Embryonic facial prominence (tissue), 1 donor: ENCODE results near the gene STK24.

Source experiments
- DNase-seq: peaks from one replicate; pipeline ENCODE4 v3.0.0-alpha.2; 2016; ENCODE audit errors: extremely low spot score

STK24 gene

GRCh38 chr13:98490195-98490836, 86.6 kb downstream of the STK24 start:
- DNase-seq, result no peak

GRCh38 chr13:98489446-98490194, 87.3 kb downstream of the STK24 start:
- no peak for DNase-seq

- no peak for DNase-seq
These were observed 88.2 kb downstream of the STK24 start for GRCh38 chr13:98488736-98489135.

- no peak for DNase-seq
These were observed 89.4 kb downstream of the STK24 start for GRCh38 chr13:98487522-98487921.

GRCh38 chr13:98487016-98487415, 89.9 kb downstream of the STK24 start:
- DNase-seq, result no peak

- DNase-seq, result no peak
These were observed 90.5 kb downstream of the STK24 start for GRCh38 chr13:98486412-98486811.

GRCh38 chr13:98485561-98485960, 91.3 kb downstream of the STK24 start:
- no peak for DNase-seq

GRCh38 chr13:98484289-98485219, 92.4 kb downstream of the STK24 start:
- peak; percentile 37 for DNase-seq

GRCh38 chr13:98483601-98484288, 93.2 kb downstream of the STK24 start:
- no peak for DNase-seq

GRCh38 chr13:98482476-98483444, 94.1 kb downstream of the STK24 start:
- no peak for DNase-seq

- DNase-seq, result no peak
These were observed 95.7 kb downstream of the STK24 start for GRCh38 chr13:98480915-98481877.

- no peak for DNase-seq
These were observed 97.4 kb downstream of the STK24 start for GRCh38 chr13:98479496-98480003.

GRCh38 chr13:98478189-98479129, 98.4 kb downstream of the STK24 start:
- no peak for DNase-seq

GRCh38 chr13:98476538-98476966, 100.4 kb downstream of the STK24 start:
- DNase-seq, result no peak

- DNase-seq, result no peak
These were observed 100.8 kb downstream of the STK24 start for GRCh38 chr13:98476106-98476505.

- DNase-seq, result no peak
These were observed 101.4 kb downstream of the STK24 start for GRCh38 chr13:98475522-98475921.

GRCh38 chr13:98474761-98475160, 102.1 kb downstream of the STK24 start:
- no peak for DNase-seq

- DNase-seq, result no peak
These were observed 102.6 kb downstream of the STK24 start for GRCh38 chr13:98474292-98474691.
